Hematopoietic multipotent progenitor cell (in vitro differentiated cells): ENCODE results near the gene ZSCAN23. TPM values are rescaled to one million over a fixed set of nuclear protein-coding genes. Genes with fewer than 3 reads are reported as not detected.

Source experiments
- DNase-seq, 3 donors: peaks; one replicate each; pipeline ENCODE4 v3.0.0-alpha.2; 2011 to 2015; ENCODE audit warnings: low read depth in 2 of 3, low spot score in 2 of 3
- small RNA-seq: library from RNA; depleted of rRNA; stranded (forward); fragments of <200 nt; gene quantifications from one replicate; pipeline ENCODE3, GENCODE V24; 2012
- total RNA-seq: library from RNA; depleted of rRNA; stranded (reverse); fragments of >200 nt; gene quantifications from one replicate; pipeline ENCODE4 v1.2.3, GENCODE V29; 2012

Gene ZSCAN23
- total RNA-seq, 1 donor: 2.2 TPM

DNA sequence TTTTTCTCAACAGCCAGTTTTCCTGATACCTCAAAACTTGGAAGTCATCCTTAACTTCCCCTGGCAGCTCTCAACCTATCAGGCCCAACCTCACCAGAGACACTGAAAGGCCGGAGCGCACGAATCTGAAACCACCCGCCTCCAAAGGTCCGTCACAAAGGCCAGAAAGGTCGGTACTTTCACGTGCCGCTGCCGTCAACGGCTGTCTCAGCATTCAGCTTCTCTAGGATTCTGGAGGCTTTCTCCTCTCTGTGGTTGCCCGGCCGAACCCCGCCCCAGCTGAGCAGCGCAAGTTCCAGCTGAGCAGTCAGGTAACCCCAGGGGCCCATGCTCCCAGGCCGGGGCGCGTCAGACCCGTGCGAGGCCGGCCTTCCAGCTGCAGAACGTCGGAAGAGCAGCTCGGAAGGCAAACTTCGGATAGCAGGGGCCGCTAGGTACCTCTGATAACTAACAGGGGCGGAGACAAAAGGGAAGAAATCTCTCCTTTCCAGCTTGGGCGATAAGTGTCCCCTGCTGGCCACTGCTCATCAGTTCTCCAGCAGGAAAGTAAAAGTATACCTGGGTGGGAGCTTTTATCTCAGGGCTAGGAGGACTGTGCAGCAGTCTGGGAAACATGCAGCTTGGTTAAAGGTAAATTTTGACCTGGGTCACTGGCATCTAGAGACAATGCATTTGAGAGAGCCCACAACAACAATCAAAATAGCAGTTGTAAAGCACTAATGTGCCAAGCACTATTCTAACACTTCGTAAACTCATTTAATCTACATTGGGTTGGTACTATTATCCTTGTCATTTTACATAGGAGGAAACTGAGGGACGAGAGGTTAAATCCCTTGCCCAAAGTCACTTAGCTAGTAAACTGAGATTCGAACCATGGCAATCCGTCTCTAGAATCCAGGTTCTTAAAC, 59.8 kb downstream of the ZSCAN23 start:
- DNase-seq: peak in 2 of 3 donors; percentile 88 to 89

Small RNA genes within 50 kb of the gene (small RNA-seq; reads per million reads assigned to genes)
- not detected for gene RNU2-45P

Other genes starting within 250 kb of the ZSCAN23 start
- 12.7 TPM for gene ZSCAN9, start 218.2 kb downstream of the ZSCAN23 start, total RNA-seq
- gene ZKSCAN4, start 191.2 kb downstream of the ZSCAN23 start, total RNA-seq: 4.6 TPM
- 1.1 TPM for gene NKAPL, start 184.2 kb downstream of the ZSCAN23 start, total RNA-seq
- 8.6 TPM for gene ZSCAN26, start 176.3 kb downstream of the ZSCAN23 start, total RNA-seq
- gene PGBD1, start 161.9 kb downstream of the ZSCAN23 start, total RNA-seq: 4.6 TPM
- gene ZSCAN31, start 107.3 kb downstream of the ZSCAN23 start, total RNA-seq: 7.5 TPM
- gene ZKSCAN3, start 93.5 kb downstream of the ZSCAN23 start, total RNA-seq: 6.2 TPM
- gene ZSCAN12, start 43.7 kb downstream of the ZSCAN23 start, total RNA-seq: 3.5 TPM
- not detected for gene GPX6, start 72.3 kb upstream of the ZSCAN23 start, total RNA-seq
- not detected for gene GPX5, start 82.4 kb upstream of the ZSCAN23 start, total RNA-seq